ENCODE data around the gene TMEM171.

The TMEM171 gene

DNA sequence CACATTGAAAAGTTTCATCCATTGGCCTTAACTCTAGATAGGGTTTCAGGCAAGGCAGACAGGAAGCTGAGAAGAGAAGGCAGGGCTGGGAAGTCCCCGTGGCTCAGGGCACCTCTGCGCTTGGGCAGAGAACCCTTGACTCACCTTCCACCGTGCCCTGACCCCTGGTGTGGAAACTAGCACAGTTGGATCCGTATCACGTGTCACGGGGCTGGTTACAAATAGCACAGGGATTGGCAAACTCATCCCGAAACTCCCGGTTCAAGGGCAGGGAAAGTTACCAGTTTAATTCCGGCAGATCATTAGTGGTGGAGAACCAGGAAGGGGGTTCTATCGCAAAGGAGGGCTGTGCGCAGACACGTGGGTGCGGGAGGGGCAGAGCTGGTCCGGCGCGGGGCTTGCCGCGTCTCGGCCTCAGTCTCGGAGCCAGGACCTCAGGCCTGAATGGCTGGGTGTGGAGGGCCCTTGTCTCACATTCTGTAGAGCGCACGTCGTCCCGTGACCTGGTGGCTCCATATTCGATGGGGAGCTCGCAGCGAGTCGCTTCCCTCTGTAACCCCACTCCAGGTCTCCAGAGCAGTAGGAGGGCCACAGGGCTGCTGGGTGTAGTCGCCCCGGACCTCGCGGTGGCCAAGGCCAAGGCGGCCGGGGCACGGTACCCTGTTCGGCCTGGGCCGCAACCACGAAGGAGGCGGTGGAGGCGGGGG is 771 bp upstream of the TMEM171 start:
- no peak for TF ChIP-seq CTCF (IDR thresholded peaks at IDR 0.05; ENCODE audit: borderline replicate concordance, insufficient read depth, low read depth, low read length)
- H3K4me3 ChIP-seq (ENCODE audit: low read depth, low read length), result no peak overlapping the region

DNA sequence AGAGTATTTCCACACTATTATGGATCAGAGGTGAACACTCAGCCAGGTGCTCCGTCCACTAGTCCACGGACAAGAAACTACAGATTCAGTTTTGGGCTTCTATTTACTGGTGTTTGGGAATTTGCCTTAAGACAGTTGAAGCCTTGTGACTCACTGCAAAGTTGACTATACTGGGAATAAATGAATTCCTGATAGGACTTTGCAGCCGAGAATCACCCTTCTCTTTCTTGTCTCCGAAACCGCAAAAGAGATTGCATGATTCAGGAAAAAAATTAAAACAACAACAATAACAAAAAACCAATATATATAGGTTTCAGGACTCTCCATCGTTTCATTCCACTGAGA is 716 bp downstream of the TMEM171 start:
- TF ChIP-seq CTCF (IDR thresholded peaks at IDR 0.05; ENCODE audit: borderline replicate concordance, insufficient read depth, low read depth, low read length), result no peak
- no peak overlapping the region for H3K4me3 ChIP-seq (ENCODE audit: low read depth, low read length)

DNA sequence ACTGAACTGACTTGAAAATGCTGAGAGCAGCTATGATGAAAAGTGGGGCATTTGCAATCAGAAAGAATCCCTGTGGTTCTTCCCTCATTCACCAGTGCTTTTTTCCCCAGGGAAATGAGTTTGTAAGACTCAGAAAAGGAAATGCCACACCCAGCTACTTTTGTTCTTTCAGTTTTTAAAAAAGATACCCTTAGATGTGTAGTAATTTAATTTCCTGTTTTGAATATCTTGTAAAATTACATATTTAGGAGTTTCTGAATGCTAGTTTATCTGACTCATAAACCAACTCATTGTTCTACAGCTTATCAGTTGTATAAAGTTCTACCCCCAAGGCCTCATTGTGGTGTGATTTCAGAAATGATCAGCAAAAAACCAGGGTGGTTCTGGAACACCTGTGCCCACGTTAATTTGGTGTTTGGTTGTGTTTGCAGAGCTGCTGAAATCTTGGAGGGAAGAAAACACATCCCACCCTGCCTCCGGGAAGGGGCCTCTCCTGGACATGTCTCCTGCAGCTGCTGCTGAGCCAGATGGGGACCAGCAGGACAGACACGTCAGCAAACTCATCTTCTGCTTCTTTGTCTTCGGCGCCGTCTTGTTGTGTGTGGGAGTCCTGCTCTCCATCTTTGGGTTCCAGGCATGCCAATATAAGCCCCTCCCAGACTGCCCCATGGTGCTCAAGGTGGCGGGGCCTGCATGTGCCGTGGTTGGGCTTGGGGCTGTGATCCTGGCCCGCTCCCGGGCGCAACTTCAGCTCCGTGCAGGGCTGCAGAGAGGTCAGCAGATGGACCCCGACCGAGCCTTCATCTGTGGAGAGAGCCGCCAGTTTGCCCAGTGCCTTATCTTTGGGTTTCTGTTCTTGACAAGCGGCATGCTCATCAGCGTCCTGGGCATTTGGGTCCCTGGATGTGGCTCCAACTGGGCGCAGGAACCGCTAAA is 2.8 kb downstream of the TMEM171 start:
- no peak overlapping the region for H3K4me3 ChIP-seq (ENCODE audit: low read depth, low read length)
- TF ChIP-seq CTCF (IDR thresholded peaks at IDR 0.05; ENCODE audit: borderline replicate concordance, insufficient read depth, low read depth, low read length), result no peak

DNA sequence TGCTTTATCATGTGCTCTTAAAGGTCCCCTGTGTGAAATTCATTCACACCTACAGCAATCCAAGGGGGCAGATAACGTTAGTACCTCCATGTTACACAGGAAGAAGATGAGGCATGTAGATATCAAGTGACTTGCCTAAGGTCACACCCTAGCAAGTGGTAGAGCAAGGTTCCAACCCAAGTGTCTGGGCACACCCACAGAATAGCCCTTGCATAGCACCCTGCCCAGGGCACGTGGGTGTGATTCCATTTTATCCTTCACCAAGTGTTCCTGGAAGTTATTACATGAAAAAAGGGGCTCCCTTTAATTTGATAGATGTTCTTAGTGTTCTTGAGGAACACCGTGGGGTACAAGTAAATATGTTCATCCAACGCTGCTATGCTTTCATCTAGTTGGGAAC is 4.9 kb downstream of the TMEM171 start:
- no peak overlapping the region for H3K4me3 ChIP-seq (ENCODE audit: low read depth, low read length)
- TF ChIP-seq CTCF (IDR thresholded peaks at IDR 0.05; ENCODE audit: borderline replicate concordance, insufficient read depth, low read depth, low read length), result no peak

DNA sequence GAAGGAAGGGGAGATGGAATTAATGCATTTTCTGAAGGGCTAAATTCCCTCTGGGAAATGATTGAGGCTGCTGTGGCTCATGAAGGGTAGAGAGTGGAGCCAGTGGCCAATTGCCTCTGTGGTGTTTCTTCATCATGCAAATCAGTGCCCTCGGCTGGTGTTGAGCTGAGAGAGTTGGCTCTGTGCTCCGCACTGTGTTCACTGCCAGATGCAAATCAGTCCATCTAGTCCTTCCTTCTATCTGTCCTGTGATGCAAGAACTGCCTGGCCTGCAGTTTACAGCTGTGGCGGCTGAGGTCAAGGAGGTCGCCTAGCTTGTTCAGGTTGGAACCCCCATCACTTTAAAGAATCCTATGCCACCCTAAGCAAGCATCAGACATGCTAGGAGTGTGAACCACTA is 6.0 kb downstream of the TMEM171 start:
- no peak for TF ChIP-seq CTCF (IDR thresholded peaks at IDR 0.05; ENCODE audit: borderline replicate concordance, insufficient read depth, low read depth, low read length)
- no peak overlapping the region for H3K4me3 ChIP-seq (ENCODE audit: low read depth, low read length)

DNA sequence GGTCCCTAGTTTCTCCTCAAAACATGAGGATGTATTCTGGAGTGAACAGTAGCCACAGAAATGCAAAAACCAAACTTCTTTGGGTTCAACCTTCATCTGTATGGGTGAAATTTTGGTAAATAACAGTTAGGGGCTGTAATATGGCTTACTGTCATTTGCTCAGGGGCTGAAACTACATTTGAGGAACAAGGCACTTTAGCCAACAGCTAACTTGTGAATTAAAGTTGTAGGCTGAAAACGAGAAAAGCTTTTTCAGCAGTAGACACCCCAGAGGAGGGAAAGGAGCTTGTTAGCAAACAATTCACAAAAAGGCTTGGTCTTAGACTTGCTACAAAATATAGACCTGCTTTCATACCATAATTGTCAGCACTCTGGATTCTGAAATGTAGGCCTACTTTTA is 6.6 kb downstream of the TMEM171 start:
- TF ChIP-seq CTCF (IDR thresholded peaks at IDR 0.05; ENCODE audit: borderline replicate concordance, insufficient read depth, low read depth, low read length), result no peak
- no peak overlapping the region for H3K4me3 ChIP-seq (ENCODE audit: low read depth, low read length)

- no peak for TF ChIP-seq CTCF (IDR thresholded peaks at IDR 0.05; ENCODE audit: borderline replicate concordance, insufficient read depth, low read depth, low read length)
- H3K4me3 ChIP-seq (ENCODE audit: low read depth, low read length), result no peak overlapping the region
Measured at GRCh38 chr5:73129143-73129542, 8.8 kb downstream of the TMEM171 start.
